ENCODE measurements around the gene PAAF1. TPM values are rescaled to one million over a fixed set of nuclear protein-coding genes. Genes with fewer than 3 reads are reported as not detected.

The PAAF1 gene
- total and polyA plus RNA-seq, 10 donors, result 8.1 to 18.1 (median 13.7) TPM

DNA sequence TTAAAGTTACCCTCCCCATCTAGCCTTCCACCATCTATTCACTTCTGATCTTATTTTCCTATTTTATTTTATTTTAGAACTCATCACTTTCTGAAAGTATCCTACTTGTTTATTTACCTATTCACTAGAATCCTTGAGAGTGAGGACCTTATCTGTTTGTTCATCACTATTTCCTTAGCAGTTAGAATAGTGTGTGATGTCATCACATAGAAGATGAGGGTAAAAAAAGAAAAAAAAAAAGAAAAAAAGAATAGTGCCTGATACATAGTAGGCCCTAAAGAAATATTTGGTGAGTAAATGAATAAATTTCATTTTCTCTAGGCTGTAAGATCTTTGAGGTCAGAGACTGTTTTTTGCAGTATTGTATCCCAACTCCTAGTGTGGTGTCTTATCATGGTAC, 36.7 kb downstream of the PAAF1 start:
- no peaks in the 10 kb centered on the region for H3K4me1 ChIP-seq
- no peaks in the 10 kb centered on the region for H3K27me3 ChIP-seq (replicated peaks in 1 of 7)
- peaks cover 0 to 100% (median 78%) of the 10 kb centered on the region in 6 donors for H3K36me3 ChIP-seq
- no peak for TF ChIP-seq POLR2AphosphoS5 (IDR thresholded peaks at IDR 0.05)
- TF ChIP-seq, protein P1, sequence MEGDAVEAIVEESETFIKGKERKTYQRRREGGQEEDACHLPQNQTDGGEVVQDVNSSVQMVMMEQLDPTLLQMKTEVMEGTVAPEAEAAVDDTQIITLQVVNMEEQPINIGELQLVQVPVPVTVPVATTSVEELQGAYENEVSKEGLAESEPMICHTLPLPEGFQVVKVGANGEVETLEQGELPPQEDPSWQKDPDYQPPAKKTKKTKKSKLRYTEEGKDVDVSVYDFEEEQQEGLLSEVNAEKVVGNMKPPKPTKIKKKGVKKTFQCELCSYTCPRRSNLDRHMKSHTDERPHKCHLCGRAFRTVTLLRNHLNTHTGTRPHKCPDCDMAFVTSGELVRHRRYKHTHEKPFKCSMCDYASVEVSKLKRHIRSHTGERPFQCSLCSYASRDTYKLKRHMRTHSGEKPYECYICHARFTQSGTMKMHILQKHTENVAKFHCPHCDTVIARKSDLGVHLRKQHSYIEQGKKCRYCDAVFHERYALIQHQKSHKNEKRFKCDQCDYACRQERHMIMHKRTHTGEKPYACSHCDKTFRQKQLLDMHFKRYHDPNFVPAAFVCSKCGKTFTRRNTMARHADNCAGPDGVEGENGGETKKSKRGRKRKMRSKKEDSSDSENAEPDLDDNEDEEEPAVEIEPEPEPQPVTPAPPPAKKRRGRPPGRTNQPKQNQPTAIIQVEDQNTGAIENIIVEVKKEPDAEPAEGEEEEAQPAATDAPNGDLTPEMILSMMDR (IDR thresholded peaks at IDR 0.05 in 8 of 11, conservative IDR thresholded peaks at IDR 0.05 in 3 of 11), result no peak
- no peak for TF ChIP-seq POLR2A (IDR thresholded peaks at IDR 0.05)
- H3K27ac ChIP-seq, result no peak overlapping the region
- DNase-seq, result no peak
- no peaks in the 10 kb centered on the region for H3K9me3 ChIP-seq
- no peak overlapping the region for H3K4me3 ChIP-seq
- intact Hi-C loops (cut with DNase I; ENCODE audit: low total_unique reads), result no loop called here

DNA sequence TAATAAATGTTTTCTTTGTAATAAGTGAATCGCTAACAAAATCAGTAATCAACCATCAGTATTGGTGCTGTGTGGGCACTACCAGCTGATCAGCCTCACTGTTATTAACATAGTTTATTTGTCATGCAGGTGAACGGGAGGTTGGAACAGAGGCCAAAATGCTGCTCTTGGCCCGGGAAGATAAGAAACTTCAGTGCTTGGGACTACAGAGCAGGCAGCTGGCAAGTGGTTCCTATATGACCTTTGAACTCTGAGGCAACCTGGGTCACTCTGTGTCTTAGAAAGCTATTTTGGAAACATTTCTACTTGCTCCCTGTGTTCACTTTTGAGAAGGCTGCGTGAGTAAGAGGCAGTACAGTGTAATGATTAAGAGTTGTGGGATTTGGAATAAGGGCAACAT, 37.5 kb downstream of the PAAF1 start:
- TF ChIP-seq POLR2AphosphoS5 (IDR thresholded peaks at IDR 0.05) (no peak), POLR2A (IDR thresholded peaks at IDR 0.05) (no peak)
- TF ChIP-seq, protein P1 (IDR thresholded peaks at IDR 0.05 in 8 of 11, conservative IDR thresholded peaks at IDR 0.05 in 3 of 11), result no peak
- no peaks in the 10 kb centered on the region for H3K4me1 ChIP-seq
- no peak overlapping the region for H3K4me3 ChIP-seq
- H3K27me3 ChIP-seq (replicated peaks in 1 of 7), result no peaks in the 10 kb centered on the region
- intact Hi-C loops (cut with DNase I; ENCODE audit: low total_unique reads), result no loop called here
- no peaks in the 10 kb centered on the region for H3K9me3 ChIP-seq
- 87 to 94% (median 94%) methylated on average over 4 of the region's 4 CpGs for WGBS, 5 donors
- DNase-seq, result no peak
- no peak overlapping the region for H3K27ac ChIP-seq
- peaks cover 0 to 100% (median 84%) of the 10 kb centered on the region in 6 donors for H3K36me3 ChIP-seq

DNA sequence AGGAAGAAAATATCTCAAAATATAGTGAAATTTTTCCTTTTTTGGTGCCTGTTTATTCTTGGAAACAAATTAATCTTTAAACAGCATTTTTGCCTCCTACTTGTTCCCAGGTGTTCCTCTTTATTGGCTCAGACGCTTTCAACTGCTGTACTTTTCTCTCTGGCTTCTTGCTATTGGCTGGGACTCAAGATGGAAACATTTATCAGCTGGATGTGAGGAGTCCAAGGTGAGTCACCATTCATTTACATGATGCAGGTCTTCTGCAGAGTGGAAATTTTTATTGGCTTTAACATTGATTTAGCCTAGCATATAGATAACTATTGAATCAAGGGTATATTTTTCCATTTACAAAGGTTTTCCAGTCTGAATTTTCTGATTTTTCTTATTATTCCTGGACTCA, 39.6 kb downstream of the PAAF1 start:
- Histone ChIP-seq H3K27me3 (replicated peaks in 1 of 7) (no peaks in the 10 kb centered on the region), H3K27ac (no peak overlapping the region), H3K36me3 (peaks cover 0 to 100% (median 83%) of the 10 kb centered on the region in 6 donors), H3K4me1 (no peaks in the 10 kb centered on the region), H3K9me3 (no peaks in the 10 kb centered on the region), H3K4me3 (no peak overlapping the region)
- no peak for DNase-seq
- TF ChIP-seq, protein P1 (IDR thresholded peaks at IDR 0.05 in 8 of 11, conservative IDR thresholded peaks at IDR 0.05 in 3 of 11), result no peak
- TF ChIP-seq POLR2A (IDR thresholded peaks at IDR 0.05), result no peak
- no peak for TF ChIP-seq POLR2AphosphoS5 (IDR thresholded peaks at IDR 0.05)
- intact Hi-C loops (cut with DNase I; ENCODE audit: low total_unique reads), result no loop called here
- WGBS, 5 donors, result 74 to 92% (median 86%) methylated on average over 1 of the region's 1 CpG

DNA sequence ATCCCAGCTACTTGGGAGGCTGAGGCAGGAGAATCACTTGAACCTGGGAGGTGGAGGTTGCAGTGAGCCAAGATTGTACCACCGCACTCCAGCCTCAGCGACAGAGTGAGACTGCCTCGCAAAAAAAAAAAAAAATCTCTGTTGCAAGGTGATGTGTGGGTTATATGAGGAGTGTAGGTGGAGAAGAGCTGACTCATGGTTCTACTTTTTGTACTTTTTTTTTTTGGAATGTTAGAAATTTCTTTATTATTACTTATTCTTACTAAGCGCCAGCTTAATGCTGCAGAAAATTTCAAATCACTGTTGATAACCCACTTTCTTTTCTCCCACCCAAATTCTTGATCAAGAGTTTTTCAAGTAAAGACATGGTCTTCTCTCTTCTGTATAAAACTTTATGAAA, 44.4 kb downstream of the PAAF1 start:
- H3K9me3 ChIP-seq, result no peaks in the 10 kb centered on the region
- H3K36me3 ChIP-seq, result peaks cover 0 to 100% (median 74%) of the 10 kb centered on the region in 6 donors
- no peak for DNase-seq
- H3K4me3 ChIP-seq, result no peak overlapping the region
- H3K4me1 ChIP-seq, result no peaks in the 10 kb centered on the region
- intact Hi-C loops (cut with DNase I; ENCODE audit: low total_unique reads), result no loop called here
- TF ChIP-seq, protein P1 (IDR thresholded peaks at IDR 0.05 in 8 of 11, conservative IDR thresholded peaks at IDR 0.05 in 3 of 11), result no peak
- TF ChIP-seq POLR2AphosphoS5 (IDR thresholded peaks at IDR 0.05) (no peak), POLR2A (IDR thresholded peaks at IDR 0.05) (no peak)
- H3K27me3 ChIP-seq (replicated peaks in 1 of 7), result no peaks in the 10 kb centered on the region
- 94 to 97% (median 96%) methylated on average over 4 of the region's 4 CpGs for WGBS, 5 donors
- no peak overlapping the region for H3K27ac ChIP-seq
